Measurements from ENCODE around the gene HMSD.

HMSD gene

GRCh38 chr18:63977040-63977439 lies 27.9 kb downstream of the HMSD start:
- no peak for TF ChIP-seq CTCF (IDR thresholded peaks at IDR 0.05; ENCODE audit: borderline replicate concordance, insufficient read depth, low read depth, low read length)
- H3K4me3 ChIP-seq (ENCODE audit: low read depth, low read length), result no peak overlapping the region

DNA sequence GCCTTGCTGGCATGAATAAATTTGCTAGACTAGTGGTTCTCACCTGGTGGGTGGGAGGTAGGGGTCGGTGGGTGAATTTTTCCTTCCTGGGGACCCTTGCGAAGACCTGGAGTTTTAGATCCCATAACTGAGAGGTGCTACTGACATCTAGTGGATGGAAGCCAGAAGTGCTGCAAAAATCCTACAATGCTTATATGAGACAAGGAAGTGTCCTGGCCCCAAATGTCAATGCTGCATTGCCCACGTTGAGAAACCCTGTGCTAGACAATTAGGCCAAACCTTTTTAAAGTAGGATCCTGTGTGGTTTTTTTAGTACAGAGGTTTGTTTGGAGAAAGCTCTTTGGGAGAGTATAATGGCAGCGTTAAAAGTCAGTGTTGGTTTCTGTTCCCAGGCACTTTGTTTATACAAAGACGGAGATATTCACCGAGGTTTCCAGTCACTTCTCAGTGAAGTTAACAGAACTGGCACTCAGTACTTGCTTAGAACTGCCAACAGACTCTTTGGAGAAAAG lies 30.4 kb downstream of the HMSD start:
- peak; percentile 83 for TF ChIP-seq CTCF (IDR thresholded peaks at IDR 0.05; ENCODE audit: borderline replicate concordance, insufficient read depth, low read depth, low read length)
- no peak overlapping the region for H3K4me3 ChIP-seq (ENCODE audit: low read depth, low read length)

- no peak overlapping the region for H3K4me3 ChIP-seq (ENCODE audit: low read depth, low read length)
- no peak for TF ChIP-seq CTCF (IDR thresholded peaks at IDR 0.05; ENCODE audit: borderline replicate concordance, insufficient read depth, low read depth, low read length)
Measured at GRCh38 chr18:63980027-63980426, 30.9 kb downstream of the HMSD start.

- no peak overlapping the region for H3K4me3 ChIP-seq (ENCODE audit: low read depth, low read length)
- TF ChIP-seq CTCF (IDR thresholded peaks at IDR 0.05; ENCODE audit: borderline replicate concordance, insufficient read depth, low read depth, low read length), result no peak
Measured at GRCh38 chr18:63980896-63981460, 31.9 kb downstream of the HMSD start.

DNA sequence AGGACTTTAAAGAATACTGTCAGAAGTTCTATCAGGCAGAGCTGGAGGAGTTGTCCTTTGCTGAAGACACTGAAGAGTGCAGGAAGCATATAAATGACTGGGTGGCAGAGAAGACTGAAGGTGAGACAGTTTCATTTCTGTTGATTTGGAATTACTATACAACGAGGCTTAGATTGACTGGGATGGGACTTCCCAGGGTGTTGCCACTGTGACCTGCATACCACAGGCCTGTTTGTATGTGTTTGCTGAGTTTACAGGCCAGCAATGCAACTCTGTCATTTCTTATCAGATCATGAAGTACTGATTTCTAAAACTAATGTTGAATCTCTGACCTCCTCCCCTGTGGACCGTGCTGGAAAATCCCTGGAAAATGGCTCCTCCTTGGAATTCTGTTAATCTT lies 32.6 kb downstream of the HMSD start:
- no peak for TF ChIP-seq CTCF (IDR thresholded peaks at IDR 0.05; ENCODE audit: borderline replicate concordance, insufficient read depth, low read depth, low read length)
- H3K4me3 ChIP-seq (ENCODE audit: low read depth, low read length), result no peak overlapping the region

DNA sequence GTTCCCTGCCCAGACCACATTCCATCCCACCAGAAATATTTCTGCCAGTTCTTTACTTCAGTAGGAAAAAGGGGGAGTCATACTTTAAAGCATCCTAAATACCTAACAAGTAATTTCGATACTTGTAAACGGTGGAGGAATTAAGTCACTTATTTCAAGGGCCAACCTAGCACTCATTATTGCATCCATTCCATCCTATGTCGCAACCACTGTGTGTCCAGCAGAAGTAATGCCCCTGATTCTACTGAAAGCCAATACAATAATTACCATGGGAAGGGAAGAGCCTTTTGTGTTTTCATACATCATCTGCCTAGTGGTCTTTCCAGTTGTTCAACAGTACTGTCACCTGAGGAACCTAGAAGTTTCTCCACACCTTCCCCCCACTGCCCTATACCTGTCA lies 33.3 kb downstream of the HMSD start:
- H3K4me3 ChIP-seq (ENCODE audit: low read depth, low read length), result no peak overlapping the region
- TF ChIP-seq CTCF (IDR thresholded peaks at IDR 0.05; ENCODE audit: borderline replicate concordance, insufficient read depth, low read depth, low read length), result no peak

DNA sequence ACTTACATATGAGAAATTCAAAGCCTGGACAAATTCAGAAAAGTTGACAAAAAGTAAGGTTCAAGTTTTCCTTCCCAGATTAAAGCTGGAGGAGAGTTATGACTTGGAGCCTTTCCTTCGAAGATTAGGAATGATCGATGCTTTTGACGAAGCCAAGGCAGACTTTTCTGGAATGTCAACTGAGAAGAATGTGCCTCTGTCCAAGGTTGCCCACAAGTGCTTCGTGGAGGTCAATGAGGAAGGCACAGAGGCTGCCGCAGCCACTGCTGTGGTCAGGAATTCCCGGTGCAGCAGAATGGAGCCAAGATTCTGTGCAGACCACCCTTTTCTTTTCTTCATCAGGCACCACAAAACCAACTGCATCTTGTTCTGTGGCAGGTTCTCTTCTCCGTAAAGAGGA lies 37.8 kb downstream of the HMSD start:
- H3K4me3 ChIP-seq (ENCODE audit: low read depth, low read length), result no peak overlapping the region

More for the DNA sequence above, 37.8 kb downstream of the HMSD start:
- TF ChIP-seq CTCF (IDR thresholded peaks at IDR 0.05; ENCODE audit: borderline replicate concordance, insufficient read depth, low read depth, low read length), result no peak
